Measurements from ENCODE around the gene RFTN1. TPM values are rescaled to one million over a fixed set of nuclear protein-coding genes. Genes with fewer than 3 reads are reported as not detected.

Gene RFTN1
- total and polyA plus RNA-seq, 10 of the 15 experiments (the other 5 are each of a cell fraction or from before 2014, with no cell fraction given) = 20.6 to 213 (median 147) TPM

GRCh38 chr3:16550676-16551341 is 37.3 kb upstream of the RFTN1 start (continued):
- TF ChIP-seq CTCF (IDR thresholded peaks at IDR 0.05 in 2 of 3, conservative IDR thresholded peaks at IDR 0.05 in 1 of 3; ENCODE audit: control insufficient read depth in 2 of 3, extremely low read depth in 1 of 3, insufficient read depth in 1 of 3, low read depth in 3 of 3, low read length in 3 of 3) = peak; percentile 83 to 94 (median 90)
- TF ChIP-seq BRCA1 (IDR thresholded peaks at IDR 0.05; ENCODE audit: low read depth, low read length) = no peak
- peak; percentile 72 for TF ChIP-seq ZNF384 (IDR thresholded peaks at IDR 0.05; ENCODE audit: borderline replicate concordance, low read depth, low read length)
- TF ChIP-seq LARP7 (IDR thresholded peaks at IDR 0.05) = no peak
- TF ChIP-seq BCLAF1 (IDR thresholded peaks at IDR 0.05) = no peak
- peak; percentile 78; the same call in 1 of the 2 replicates for TF ChIP-seq YY1 (IDR thresholded peaks at IDR 0.05; ENCODE audit: low read depth, low read length)
- peak in 1 of 2 experiments; percentile 36; a peak in 1 of 4 replicates for TF ChIP-seq ETV6 (conservative IDR thresholded peaks at IDR 0.05 in 1 of 2, IDR thresholded peaks at IDR 0.05 in 1 of 2; ENCODE audit: borderline replicate concordance in 1 of 2, low read depth in 1 of 2)
- no peak for TF ChIP-seq BCL3 (IDR thresholded peaks at IDR 0.05; ENCODE audit: borderline replicate concordance, insufficient read depth, low read depth, low read length, poor library complexity, severe bottlenecking)
- TF ChIP-seq TARDBP (IDR thresholded peaks at IDR 0.05; ENCODE audit: borderline replicate concordance) = no peak
- no peak for TF ChIP-seq STAT3 (IDR thresholded peaks at IDR 0.05; ENCODE audit: low read depth, low read length)
- TF ChIP-seq PAX5 (IDR thresholded peaks at IDR 0.05; ENCODE audit: borderline replicate concordance, low read depth, low read length) = 0 out of 2 replicates have a peak, but pooled peaks have one; percentile 8
- TF ChIP-seq RCOR1 (conservative IDR thresholded peaks at IDR 0.05; ENCODE audit: low read depth, low read length) = no peak
- no peak for TF ChIP-seq KLF5 (IDR thresholded peaks at IDR 0.05; ENCODE audit: partially characterized antibody)
- TF ChIP-seq SRF (IDR thresholded peaks at IDR 0.05; ENCODE audit: low read depth in 2 of 2, low read length in 2 of 2) = no peak
- no peak for TF ChIP-seq GABPA (IDR thresholded peaks at IDR 0.05; ENCODE audit: low read depth)
- no peak for TF ChIP-seq CREM (IDR thresholded peaks at IDR 0.05; ENCODE audit: low read depth)
- no peak for TF ChIP-seq USF2 (IDR thresholded peaks at IDR 0.05; ENCODE audit: borderline replicate concordance, low read depth, low read length)
- TF ChIP-seq SKIL (IDR thresholded peaks at IDR 0.05; ENCODE audit: low read depth, poor library complexity, severe bottlenecking) = peak; percentile 38
- TF ChIP-seq RUNX3 (IDR thresholded peaks at IDR 0.05; ENCODE audit: low read length) = peak; percentile 59
- no peak for TF ChIP-seq FOXK2 (IDR thresholded peaks at IDR 0.05)
- TF ChIP-seq NFIC (IDR thresholded peaks at IDR 0.05; ENCODE audit: low read depth, low read length) = 0 out of 2 replicates have a peak, but pooled peaks have one; percentile 48
